Nephron (organoid): ENCODE measurements around the gene ESRRA.

Source experiments
- H3K27ac Mint-ChIP-seq, 3 experiments: 2 replicates each; pipeline ENCODE4 v1.8.0; 2020; ENCODE audit warnings: mixed read lengths in 3 of 3, mild to moderate bottlenecking in 2 of 3, moderate library complexity in 1 of 3
- H3K27me3 Mint-ChIP-seq: 2 replicates; pipeline ENCODE4 v1.8.0; 2021; ENCODE audit warnings: low read depth, mild to moderate bottlenecking, moderate library complexity, mixed read lengths
- H3K36me3 Mint-ChIP-seq: 2 replicates; pipeline ENCODE4 v1.8.0; 2020; ENCODE audit warnings: low read depth, mixed read lengths
- H3K4me1 Mint-ChIP-seq: 2 replicates; pipeline ENCODE4 v1.8.0; 2020; ENCODE audit warnings: mixed read lengths
- H3K4me3 Mint-ChIP-seq, 3 experiments: 2 replicates each; pipeline ENCODE4 v1.8.0; 2020; ENCODE audit warnings: mild to moderate bottlenecking in 3 of 3, mixed read lengths in 3 of 3, moderate library complexity in 2 of 3
- H3K9me3 Mint-ChIP-seq: 2 replicates; pipeline ENCODE4 v1.8.0; 2020; ENCODE audit warnings: mixed read lengths
- CTCF ChIP-seq, 3 experiments: fragments of 200-600 bp; sonication (generic); IDR thresholded peaks; one replicate each; pipeline ENCODE4 v1.5.0; 2021; ENCODE audit warnings: antibody characterized with exemption in 3 of 3; ENCODE audit not compliant: unreplicated experiment in 3 of 3

ESRRA gene

DNA sequence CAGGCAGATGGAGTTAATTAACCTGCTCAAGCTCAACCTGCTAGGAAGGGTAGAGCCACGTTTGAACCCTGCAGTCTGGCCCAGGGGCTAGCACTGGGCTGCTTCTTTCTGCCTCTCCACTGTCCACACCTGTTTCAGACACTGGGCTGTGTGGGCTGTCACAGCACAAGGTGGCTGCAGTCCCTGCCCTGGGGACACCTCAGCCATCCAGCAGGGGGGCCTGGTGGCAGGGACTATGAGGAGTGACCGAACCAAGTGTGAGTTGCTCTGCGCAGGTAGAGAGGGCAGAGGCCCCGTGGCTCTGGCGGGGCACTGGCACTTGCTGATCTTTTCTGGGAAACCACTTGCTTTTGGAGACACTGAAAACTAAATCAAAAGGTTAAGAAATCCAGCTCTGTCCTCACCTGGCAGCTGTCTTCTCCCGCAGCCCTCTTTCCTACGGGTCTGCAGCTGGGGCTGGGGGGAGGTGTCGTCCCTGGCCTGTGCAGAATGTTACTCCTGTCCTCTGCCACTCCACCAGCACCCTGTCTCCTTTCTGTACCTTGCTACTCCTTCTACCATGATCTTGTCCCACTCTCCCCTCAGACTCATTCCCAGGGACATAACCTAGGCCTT is 26.6 kb upstream of the ESRRA start:
- TF ChIP-seq CTCF (IDR thresholded peaks at IDR 0.05; ENCODE audit: unreplicated experiment in 3 of 3) = no peak
- Mint-ChIP-seq H3K4me3 (no peak overlapping the region), H3K9me3 (no peaks in the 10 kb centered on the region), H3K27ac (peak overlapping the region in 1 of 3 experiments; percentile 16), H3K36me3 (peaks cover 24% of the 10 kb centered on the region), H3K4me1 (peaks cover 4% of the 10 kb centered on the region), H3K27me3 (no peaks in the 10 kb centered on the region)

- Mint-ChIP-seq H3K27ac (no peak overlapping the region), H3K4me1 (peaks cover 12% of the 10 kb centered on the region), H3K4me3 (peak overlapping the region; percentile 49 to 75 (median 56)), H3K36me3 (peaks cover 24% of the 10 kb centered on the region), H3K9me3 (no peaks in the 10 kb centered on the region), H3K27me3 (no peaks in the 10 kb centered on the region)
- no peak for TF ChIP-seq CTCF (IDR thresholded peaks at IDR 0.05; ENCODE audit: unreplicated experiment in 3 of 3)
Observed at GRCh38 chr11:64281957-64282770, 23.2 kb upstream of the ESRRA start.

- Mint-ChIP-seq H3K27me3 (peaks cover 3% of the 10 kb centered on the region), H3K36me3 (peaks cover 24% of the 10 kb centered on the region), H3K4me1 (peaks cover 12% of the 10 kb centered on the region), H3K4me3 (peak overlapping the region; percentile 85 to 90 (median 88)), H3K9me3 (no peaks in the 10 kb centered on the region), H3K27ac (no peak overlapping the region)
- TF ChIP-seq CTCF (IDR thresholded peaks at IDR 0.05; ENCODE audit: unreplicated experiment in 3 of 3) = no peak
Observed at GRCh38 chr11:64283092-64283491, 22.2 kb upstream of the ESRRA start.

GRCh38 chr11:64284048-64284961 is 21.0 kb upstream of the ESRRA start, which contains the start of gene BAD:
Gene BAD, minus strand, starts transcription at chr11:64284665. Its CDS starts 297 bp downstream, at chr11:64284368.
- H3K4me3 Mint-ChIP-seq = peak within 1 kb of the TSS; percentile 90 to 93 (median 93)
- no peaks in the 10 kb centered on the region for H3K9me3 Mint-ChIP-seq
- H3K27me3 Mint-ChIP-seq = peaks cover 13% of the 10 kb centered on the region
- peak within 1 kb of the TSS; percentile 35 to 88 (median 86) for H3K27ac Mint-ChIP-seq
- H3K4me1 Mint-ChIP-seq = peaks cover 8% of the 10 kb centered on the region
- TF ChIP-seq CTCF (IDR thresholded peaks at IDR 0.05; ENCODE audit: unreplicated experiment in 3 of 3) = no peak
- peaks cover 22% of the 10 kb centered on the region for H3K36me3 Mint-ChIP-seq

DNA sequence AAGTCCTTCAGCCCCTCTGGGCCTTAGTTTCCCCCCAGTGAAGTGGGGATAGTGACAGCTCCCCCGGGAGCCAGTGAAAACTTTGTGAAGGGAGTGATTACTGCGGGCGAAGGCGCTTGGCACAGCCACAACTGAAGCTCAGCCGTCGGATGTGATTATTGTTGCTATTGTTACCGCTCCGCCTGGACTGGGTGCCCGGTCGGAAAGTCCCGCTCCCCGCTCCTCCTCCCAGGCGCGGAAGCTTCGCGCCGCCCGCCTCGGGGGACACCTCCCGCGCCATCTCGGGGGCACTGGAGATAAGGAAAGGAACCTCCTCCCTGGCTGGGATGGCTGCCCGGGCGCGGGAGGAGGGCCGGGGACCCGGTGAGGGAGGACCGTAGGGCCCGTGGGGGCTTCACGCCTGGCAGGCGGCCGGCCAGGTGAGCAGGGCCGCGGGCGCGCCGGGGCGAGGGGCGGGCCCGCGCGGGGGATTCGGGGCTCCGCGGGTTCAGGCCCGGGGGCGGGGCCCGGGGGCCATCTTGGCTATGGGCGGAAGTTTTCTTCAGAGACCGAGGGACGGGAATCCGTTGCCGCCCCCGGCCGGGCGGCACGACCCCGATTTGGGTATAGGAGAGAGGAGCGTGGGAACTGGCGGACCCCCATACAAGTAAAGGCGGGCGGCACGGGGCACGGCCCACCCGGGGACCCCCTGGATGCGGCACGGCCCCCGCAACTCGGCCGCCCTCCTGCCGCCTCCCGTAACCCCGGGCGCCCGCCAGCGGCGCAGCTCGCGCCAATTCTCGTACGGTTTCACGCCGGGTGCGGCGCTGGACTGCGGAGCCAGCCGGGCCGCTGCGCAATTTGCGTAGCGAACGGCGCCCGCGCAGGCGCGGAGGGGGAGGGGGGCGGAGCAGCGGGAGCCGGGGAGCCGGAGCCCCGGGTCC is 20.1 kb upstream of the ESRRA start, which contains the start of gene GPR137:
TSS of gene GPR137 (plus strand) at position 887 of the 923 bp plus-strand sequence. CDS start 677 bp downstream, outside the sequence.
- Mint-ChIP-seq H3K9me3 (no peaks in the 10 kb centered on the region), H3K27me3 (peaks cover 23% of the 10 kb centered on the region), H3K27ac (peak within 1 kb of the TSS; percentile 54 to 89 (median 88)), H3K4me1 (peaks cover 8% of the 10 kb centered on the region), H3K4me3 (peak within 1 kb of the TSS; percentile 92 to 93 (median 93)), H3K36me3 (peaks cover 22% of the 10 kb centered on the region)
- TF ChIP-seq CTCF (IDR thresholded peaks at IDR 0.05; ENCODE audit: unreplicated experiment in 3 of 3) = no peak
